ENCODE results near the gene CREB5. TPM values are rescaled to one million over a fixed set of nuclear protein-coding genes. Genes with fewer than 3 reads are reported as not detected.

The CREB5 gene
- total and polyA plus RNA-seq, 2 donors from 2014 or later = 3.4 to 27.2 TPM

DNA sequence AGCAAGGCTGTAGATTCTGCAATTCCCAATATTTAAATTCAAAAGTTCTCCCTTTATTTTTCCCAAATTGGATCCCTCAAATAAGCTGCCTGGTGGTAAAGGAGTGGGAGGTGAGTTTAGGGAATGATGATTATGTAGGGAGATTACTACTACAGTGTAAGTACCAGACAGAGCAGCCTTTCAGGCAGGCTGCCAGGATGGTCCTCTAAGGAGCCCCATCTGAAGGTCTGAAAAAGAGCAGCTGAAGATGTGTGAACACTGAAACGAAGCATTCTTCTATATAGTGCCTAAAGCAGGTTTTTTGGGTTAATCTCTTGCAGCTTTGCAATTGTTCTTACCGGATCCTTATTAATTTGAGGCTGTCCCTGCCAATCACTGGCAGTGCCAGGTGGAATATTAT, 84.7 kb downstream of the CREB5 start:
- H3K9ac ChIP-seq (ENCODE audit: low read length in 3 of 3) = no peak overlapping the region
- no peak overlapping the region for H3K4me3 ChIP-seq (ENCODE audit: low read length in 3 of 3)
- no peak for DNase-seq
- no peaks in the 10 kb centered on the region for H3K9me3 ChIP-seq (ENCODE audit: control insufficient read depth in 2 of 3, insufficient read depth in 1 of 3, low read length in 3 of 3)
- H3K27me3 ChIP-seq (ENCODE audit: control insufficient read depth, insufficient read depth, low read length) = no peaks in the 10 kb centered on the region
- H3K27ac ChIP-seq (ENCODE audit: low read depth in 2 of 2, low read length in 2 of 2) = no peak overlapping the region
- no peaks in the 10 kb centered on the region for H3K4me1 ChIP-seq (ENCODE audit: control insufficient read depth in 2 of 3, insufficient read depth in 2 of 3, low read depth in 1 of 3, low read length in 3 of 3)
- no peaks in the 10 kb centered on the region for H3K36me3 ChIP-seq (ENCODE audit: control insufficient read depth in 2 of 3, insufficient read depth in 3 of 3, low read length in 3 of 3)
- TF ChIP-seq, protein P1, sequence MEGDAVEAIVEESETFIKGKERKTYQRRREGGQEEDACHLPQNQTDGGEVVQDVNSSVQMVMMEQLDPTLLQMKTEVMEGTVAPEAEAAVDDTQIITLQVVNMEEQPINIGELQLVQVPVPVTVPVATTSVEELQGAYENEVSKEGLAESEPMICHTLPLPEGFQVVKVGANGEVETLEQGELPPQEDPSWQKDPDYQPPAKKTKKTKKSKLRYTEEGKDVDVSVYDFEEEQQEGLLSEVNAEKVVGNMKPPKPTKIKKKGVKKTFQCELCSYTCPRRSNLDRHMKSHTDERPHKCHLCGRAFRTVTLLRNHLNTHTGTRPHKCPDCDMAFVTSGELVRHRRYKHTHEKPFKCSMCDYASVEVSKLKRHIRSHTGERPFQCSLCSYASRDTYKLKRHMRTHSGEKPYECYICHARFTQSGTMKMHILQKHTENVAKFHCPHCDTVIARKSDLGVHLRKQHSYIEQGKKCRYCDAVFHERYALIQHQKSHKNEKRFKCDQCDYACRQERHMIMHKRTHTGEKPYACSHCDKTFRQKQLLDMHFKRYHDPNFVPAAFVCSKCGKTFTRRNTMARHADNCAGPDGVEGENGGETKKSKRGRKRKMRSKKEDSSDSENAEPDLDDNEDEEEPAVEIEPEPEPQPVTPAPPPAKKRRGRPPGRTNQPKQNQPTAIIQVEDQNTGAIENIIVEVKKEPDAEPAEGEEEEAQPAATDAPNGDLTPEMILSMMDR (IDR thresholded peaks at IDR 0.05; ENCODE audit: borderline replicate concordance, extremely low read depth, insufficient read depth) = no peak
- no peak for FAIRE-seq
- intact Hi-C loops (cut with DNase I) = no loop called here

DNA sequence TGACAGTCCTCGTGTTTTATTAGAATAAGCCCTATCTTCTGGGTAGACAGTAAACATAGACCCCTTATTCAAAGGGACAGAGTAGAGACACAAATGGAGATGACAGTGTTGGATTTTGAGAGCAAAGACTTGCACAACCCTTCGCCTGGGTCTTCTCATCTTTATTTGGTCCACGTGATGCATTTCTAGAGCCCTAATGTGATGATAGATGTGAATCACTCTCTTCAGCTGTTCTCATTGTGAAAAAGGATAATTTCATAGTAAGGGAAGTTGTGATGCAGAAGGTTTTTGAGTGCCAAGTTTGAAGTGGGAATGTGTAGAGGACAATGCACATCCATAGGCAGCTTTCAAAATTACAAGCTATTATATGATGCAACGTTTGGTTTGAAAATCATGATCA, 86.3 kb downstream of the CREB5 start:
- TF ChIP-seq, protein P1 (IDR thresholded peaks at IDR 0.05; ENCODE audit: borderline replicate concordance, extremely low read depth, insufficient read depth) = no peak
- no peak overlapping the region for H3K9ac ChIP-seq (ENCODE audit: low read length in 3 of 3)
- FAIRE-seq = no peak
- H3K27me3 ChIP-seq (ENCODE audit: control insufficient read depth, insufficient read depth, low read length) = no peaks in the 10 kb centered on the region
- no peaks in the 10 kb centered on the region for H3K36me3 ChIP-seq (ENCODE audit: control insufficient read depth in 2 of 3, insufficient read depth in 3 of 3, low read length in 3 of 3)
- no peak overlapping the region for H3K27ac ChIP-seq (ENCODE audit: low read depth in 2 of 2, low read length in 2 of 2)
- no peaks in the 10 kb centered on the region for H3K4me1 ChIP-seq (ENCODE audit: control insufficient read depth in 2 of 3, insufficient read depth in 2 of 3, low read depth in 1 of 3, low read length in 3 of 3)
- H3K9me3 ChIP-seq (ENCODE audit: control insufficient read depth in 2 of 3, insufficient read depth in 1 of 3, low read length in 3 of 3) = no peaks in the 10 kb centered on the region
- H3K4me3 ChIP-seq (ENCODE audit: low read length in 3 of 3) = no peak overlapping the region
- intact Hi-C loops (cut with DNase I) = no loop called here
- DNase-seq = no peak

DNA sequence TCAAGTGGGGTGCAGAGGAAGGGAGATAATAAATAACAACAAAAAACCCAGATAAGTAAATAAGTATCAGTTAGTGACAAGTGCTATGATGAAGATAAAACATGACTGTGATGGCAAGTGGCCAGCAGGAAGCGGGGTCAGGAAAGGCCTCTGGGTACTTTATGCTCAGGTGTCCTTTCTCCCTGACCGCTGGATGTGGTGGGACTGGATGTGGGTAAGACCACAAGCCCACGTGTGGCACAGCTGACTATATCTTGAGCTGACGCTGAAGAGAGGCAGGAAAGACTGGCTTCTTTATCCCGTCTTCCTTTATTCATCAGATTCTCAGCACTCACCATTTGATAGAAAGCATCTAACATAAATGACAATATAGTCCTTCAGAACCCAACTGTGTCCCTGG, 87.8 kb downstream of the CREB5 start:
- no peak overlapping the region for H3K9ac ChIP-seq (ENCODE audit: low read length in 3 of 3)
- intact Hi-C loops (cut with DNase I) = no loop called here
- no peaks in the 10 kb centered on the region for H3K9me3 ChIP-seq (ENCODE audit: control insufficient read depth in 2 of 3, insufficient read depth in 1 of 3, low read length in 3 of 3)
- H3K4me3 ChIP-seq (ENCODE audit: low read length in 3 of 3) = no peak overlapping the region
- H3K4me1 ChIP-seq (ENCODE audit: control insufficient read depth in 2 of 3, insufficient read depth in 2 of 3, low read depth in 1 of 3, low read length in 3 of 3) = no peaks in the 10 kb centered on the region
- FAIRE-seq = no peak
- H3K36me3 ChIP-seq (ENCODE audit: control insufficient read depth in 2 of 3, insufficient read depth in 3 of 3, low read length in 3 of 3) = no peaks in the 10 kb centered on the region
- DNase-seq = no peak
- no peaks in the 10 kb centered on the region for H3K27me3 ChIP-seq (ENCODE audit: control insufficient read depth, insufficient read depth, low read length)
- no peak overlapping the region for H3K27ac ChIP-seq (ENCODE audit: low read depth in 2 of 2, low read length in 2 of 2)
- TF ChIP-seq, protein P1 (IDR thresholded peaks at IDR 0.05; ENCODE audit: borderline replicate concordance, extremely low read depth, insufficient read depth) = no peak

DNA sequence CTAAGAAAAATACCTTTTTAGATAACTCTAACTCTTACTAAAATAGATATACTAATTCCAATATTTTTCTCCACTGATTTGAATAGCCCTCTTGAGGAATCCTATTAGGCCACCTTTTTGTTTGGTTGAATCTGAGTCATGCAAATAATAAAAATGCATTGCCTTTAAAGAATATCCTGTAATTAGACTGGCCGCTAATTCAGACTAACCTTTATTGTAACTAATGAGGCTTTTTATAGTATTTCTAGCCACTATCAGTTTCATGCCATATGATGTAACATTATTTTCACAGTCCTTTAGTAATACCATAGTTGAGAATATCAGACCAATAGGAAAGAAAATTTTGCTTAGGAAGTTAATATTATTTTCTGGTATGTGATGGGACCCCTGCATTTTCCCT, 90.1 kb downstream of the CREB5 start:
- intact Hi-C loops (cut with DNase I) = no loop called here
- Histone ChIP-seq H3K4me3 (ENCODE audit: low read length in 3 of 3) (no peak overlapping the region), H3K4me1 (ENCODE audit: control insufficient read depth in 2 of 3, insufficient read depth in 2 of 3, low read depth in 1 of 3, low read length in 3 of 3) (no peaks in the 10 kb centered on the region), H3K36me3 (ENCODE audit: control insufficient read depth in 2 of 3, insufficient read depth in 3 of 3, low read length in 3 of 3) (no peaks in the 10 kb centered on the region), H3K9me3 (ENCODE audit: control insufficient read depth in 2 of 3, insufficient read depth in 1 of 3, low read length in 3 of 3) (no peaks in the 10 kb centered on the region), H3K9ac (ENCODE audit: low read length in 3 of 3) (no peak overlapping the region), H3K27ac (ENCODE audit: low read depth in 2 of 2, low read length in 2 of 2) (no peak overlapping the region), H3K27me3 (ENCODE audit: control insufficient read depth, insufficient read depth, low read length) (no peaks in the 10 kb centered on the region)
- TF ChIP-seq, protein P1 (IDR thresholded peaks at IDR 0.05; ENCODE audit: borderline replicate concordance, extremely low read depth, insufficient read depth) = no peak
- FAIRE-seq (no peak), DNase-seq (no peak)
